ENCODE measurements around the gene GBF1.
A peak's percentile ranks its signal among the peaks of the same experiment; 100 is the strongest.
"Not testable (repeated sequence)": the region's sequence is repeated elsewhere in the genome, so short reads cannot be mapped to it uniquely, and the experiment has no call there.

GBF1 gene

GRCh38 chr10:102308318-102308717 lies 63.0 kb downstream of the GBF1 start:
- not testable (repeated sequence) for DNase-seq

GRCh38 chr10:102309236-102309635 lies 63.9 kb downstream of the GBF1 start:
- no peak for DNase-seq

- no peak for DNase-seq
Observed at GRCh38 chr10:102309916-102310315, 64.6 kb downstream of the GBF1 start.

- no peak for DNase-seq
Observed at GRCh38 chr10:102310361-102311024, 65.2 kb downstream of the GBF1 start.

- DNase-seq: no peak
Observed at GRCh38 chr10:102311025-102311420, 65.7 kb downstream of the GBF1 start.

GRCh38 chr10:102312683-102313082 lies 67.4 kb downstream of the GBF1 start:
- DNase-seq: no peak

GRCh38 chr10:102313221-102313896 lies 68.0 kb downstream of the GBF1 start:
- DNase-seq: no peak

- DNase-seq: no peak
Observed at GRCh38 chr10:102314801-102315200, 69.5 kb downstream of the GBF1 start.

GRCh38 chr10:102316421-102316820 lies 71.1 kb downstream of the GBF1 start:
- DNase-seq: no peak

- DNase-seq: no peak
Observed at GRCh38 chr10:102322914-102323313, 77.6 kb downstream of the GBF1 start.

- no peak for DNase-seq
Observed at GRCh38 chr10:102324061-102324460, 78.7 kb downstream of the GBF1 start.

GRCh38 chr10:102326031-102326430 lies 80.7 kb downstream of the GBF1 start:
- no peak for DNase-seq

- no peak for DNase-seq
Observed at GRCh38 chr10:102327002-102327401, 81.7 kb downstream of the GBF1 start.

GRCh38 chr10:102327641-102328040 lies 82.3 kb downstream of the GBF1 start:
- no peak for DNase-seq

GRCh38 chr10:102332772-102333171 lies 87.4 kb downstream of the GBF1 start:
- no peak for DNase-seq

GRCh38 chr10:102334101-102334500 lies 88.8 kb downstream of the GBF1 start:
- no peak for DNase-seq

- DNase-seq: no peak
Observed at GRCh38 chr10:102335184-102335583, 89.9 kb downstream of the GBF1 start.

GRCh38 chr10:102341038-102341688 lies 95.8 kb downstream of the GBF1 start:
- no peak for DNase-seq

- DNase-seq: no peak
Observed at GRCh38 chr10:102342458-102342857, 97.1 kb downstream of the GBF1 start.

- no peak for DNase-seq
Observed at GRCh38 chr10:102342958-102343357, 97.6 kb downstream of the GBF1 start.

GRCh38 chr10:102344067-102344466 lies 98.7 kb downstream of the GBF1 start:
- no peak for DNase-seq

GRCh38 chr10:102347236-102347828 lies 102.0 kb downstream of the GBF1 start:
- peak; percentile 29 to 77 for DNase-seq

GRCh38 chr10:102352066-102352715 lies 106.9 kb downstream of the GBF1 start:
- peak; percentile 72 to 91 for DNase-seq
